ENCODE measurements around the gene PIAS4. TPM values are rescaled to one million over a fixed set of nuclear protein-coding genes. Genes with fewer than 3 reads are reported as not detected.
A peak's percentile ranks its signal among the peaks of the same experiment; 100 is the strongest.

The PIAS4 gene
- total and polyA plus RNA-seq, 9 of the 15 experiments (the other 6 are each of a cell fraction or from before 2014, with no cell fraction given) = 0.27 to 34.9 (median 14.4) TPM

GRCh38 chr19:4066682-4067395, 59.3 kb downstream of the PIAS4 start, which contains the start of gene ZBTB7A (continued):
- no peak for TF ChIP-seq CHD7 (IDR thresholded peaks at IDR 0.05; ENCODE audit: low read depth, low read length)
- TF ChIP-seq PHB (CRISPR knock-in tag; IDR thresholded peaks at IDR 0.05) = no peak
- TF ChIP-seq KLF10 (CRISPR knock-in tag; IDR thresholded peaks at IDR 0.05) = no peak
- peak; percentile 47 for TF ChIP-seq NCOR1 (IDR thresholded peaks at IDR 0.05)
- no peak for TF ChIP-seq FOXA3 (CRISPR knock-in tag; conservative IDR thresholded peaks at IDR 0.05 in 1 of 2, IDR thresholded peaks at IDR 0.05 in 1 of 2)
- no peak for TF ChIP-seq TGIF2 (CRISPR knock-in tag; IDR thresholded peaks at IDR 0.05)
- TF ChIP-seq HMGN3 (IDR thresholded peaks at IDR 0.05; ENCODE audit: borderline replicate concordance, extremely low read depth, insufficient read length, low read depth, low read length) = peak; percentile 69
- peak; percentile 64; the same call in 1 of the 2 replicates for TF ChIP-seq ZNF766 (CRISPR knock-in tag; conservative IDR thresholded peaks at IDR 0.05)
- TF ChIP-seq MAZ (CRISPR knock-in tag; conservative IDR thresholded peaks at IDR 0.05 in 1 of 2, IDR thresholded peaks at IDR 0.05 in 1 of 2) = peak in 1 of 2 experiments; percentile 37; a peak in 2 of 4 replicates
- peak; percentile 17; the same call in 1 of the 2 replicates for TF ChIP-seq CBFA2T3 (IDR thresholded peaks at IDR 0.05)
- no peak for TF ChIP-seq PCBP1 (IDR thresholded peaks at IDR 0.05; ENCODE audit: low read depth, low read length, poor library complexity, severe bottlenecking)
- peak; percentile 99 for TF ChIP-seq VEZF1 (CRISPR knock-in tag; IDR thresholded peaks at IDR 0.05)
